ENCODE data around the gene CDH16.

The CDH16 gene

DNA sequence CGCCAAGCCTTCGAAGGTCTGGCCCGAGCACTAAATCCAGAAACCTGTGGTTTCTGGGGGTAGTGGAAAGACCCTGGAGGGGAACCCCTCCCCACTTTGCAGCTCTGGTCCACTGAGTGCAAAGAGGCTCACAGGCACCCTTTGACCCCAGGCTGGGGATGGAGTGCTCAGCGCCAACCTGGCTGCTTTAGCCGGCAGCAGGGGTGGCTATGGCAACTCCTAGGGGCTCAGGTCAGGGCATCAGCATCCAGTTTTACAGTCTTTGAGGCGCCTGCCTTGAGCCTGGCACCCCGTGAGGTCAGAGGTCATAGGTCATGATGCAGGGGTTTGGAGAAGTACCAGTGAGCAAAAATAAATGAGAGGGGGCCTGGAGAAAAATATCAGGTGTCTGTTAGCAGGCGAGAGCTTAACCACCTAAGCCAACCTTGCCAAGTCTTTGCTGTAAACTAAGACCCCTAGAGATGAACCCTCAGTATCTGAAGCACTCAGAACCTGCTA is 56.6 kb downstream of the CDH16 start:
- TF ChIP-seq GATA1 (IDR thresholded peaks at IDR 0.05; ENCODE audit: low read depth, low read length): no peak
- TF ChIP-seq POLR2A (IDR thresholded peaks at IDR 0.05; ENCODE audit: low read length): no peak
- DNase-seq: no peak

- TF ChIP-seq POLR2A (IDR thresholded peaks at IDR 0.05; ENCODE audit: low read length) (no peak), GATA1 (IDR thresholded peaks at IDR 0.05; ENCODE audit: low read depth, low read length) (no peak)
- DNase-seq: no peak
Observed at GRCh38 chr16:66859397-66860068, 59.2 kb downstream of the CDH16 start.

DNA sequence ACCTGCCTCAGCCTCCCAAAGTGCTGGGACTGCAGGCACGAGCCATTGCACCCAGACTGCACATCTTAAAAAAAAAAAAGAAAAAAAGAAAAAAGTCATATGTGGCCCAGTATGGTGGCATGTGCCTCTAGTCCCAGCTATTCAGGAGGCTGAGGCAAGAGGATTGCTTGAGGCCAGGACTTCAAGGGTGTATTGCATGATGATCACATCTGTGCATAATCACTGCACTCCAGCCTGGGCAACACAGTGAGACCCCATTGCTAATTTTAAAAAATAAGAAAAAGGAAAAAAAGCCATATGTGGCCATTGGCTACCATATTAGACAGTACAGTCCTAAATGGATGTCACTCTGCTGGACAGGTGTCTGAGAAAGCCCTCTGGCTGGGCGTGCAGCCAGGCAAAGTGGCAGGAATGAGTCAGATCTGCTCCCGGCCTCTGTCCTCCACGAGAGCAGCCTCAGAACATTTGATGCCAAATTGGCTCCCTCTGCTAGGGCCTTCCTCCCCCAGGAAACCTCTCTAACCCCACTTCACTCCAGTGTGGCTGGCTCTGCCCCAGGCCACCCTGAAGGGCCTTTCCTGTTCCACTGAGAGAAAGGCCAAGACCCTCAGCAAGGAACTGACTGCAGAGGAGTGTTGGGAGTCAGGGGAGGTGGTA is 59.8 kb downstream of the CDH16 start:
- TF ChIP-seq POLR2A (IDR thresholded peaks at IDR 0.05; ENCODE audit: low read length): no peak
- TF ChIP-seq GATA1 (IDR thresholded peaks at IDR 0.05; ENCODE audit: low read depth, low read length): no peak

More for the DNA sequence above, 59.8 kb downstream of the CDH16 start:
- DNase-seq: no peak
